IMR-90 (cell line): ENCODE results near the gene SERPINB8.

ENCODE experiments used
- CTCF ChIP-seq: conservative IDR thresholded peaks from 2 replicates; pipeline ENCODE4 v1.5.1; 2012; ENCODE audit warnings: mild to moderate bottlenecking, low read depth, low read length, improper control_type of control experiment
- POLR2A ChIP-seq: IDR thresholded peaks from 2 replicates; pipeline ENCODE4 v1.6.1; 2012; ENCODE audit warnings: mild to moderate bottlenecking, low read depth, low read length
- RAD21 ChIP-seq: IDR thresholded peaks from 2 replicates; pipeline ENCODE4 v1.6.1; 2012; ENCODE audit warnings: low read length, improper control_type of control experiment

- TF ChIP-seq CTCF (no peak), RAD21 (no peak), POLR2A (no peak)
Measured at GRCh38 chr18:63953811-63954210, 16.1 kb upstream of the SERPINB8 start.
